Head of caudate nucleus (tissue), 42 donors: ENCODE data around the gene PLAC9.
"Not testable (repeated sequence)": the region's sequence is repeated elsewhere in the genome, so short reads cannot be mapped to it uniquely, and the experiment has no call there.

Source experiments
- DNase-seq, 42 donors: peaks; one replicate each; pipeline versions ENCODE4 v3.0.0 to v3.0.0-alpha.2; 2020 to 2021; ENCODE audit warnings: mixed read lengths in 7 of 42
- intact Hi-C: fragments of 100-400 bp; cut with DNase I; formaldehyde crosslinking; loops from one replicate; pipeline ENCODE4 v1.15.0; 2022

PLAC9 gene

DNA sequence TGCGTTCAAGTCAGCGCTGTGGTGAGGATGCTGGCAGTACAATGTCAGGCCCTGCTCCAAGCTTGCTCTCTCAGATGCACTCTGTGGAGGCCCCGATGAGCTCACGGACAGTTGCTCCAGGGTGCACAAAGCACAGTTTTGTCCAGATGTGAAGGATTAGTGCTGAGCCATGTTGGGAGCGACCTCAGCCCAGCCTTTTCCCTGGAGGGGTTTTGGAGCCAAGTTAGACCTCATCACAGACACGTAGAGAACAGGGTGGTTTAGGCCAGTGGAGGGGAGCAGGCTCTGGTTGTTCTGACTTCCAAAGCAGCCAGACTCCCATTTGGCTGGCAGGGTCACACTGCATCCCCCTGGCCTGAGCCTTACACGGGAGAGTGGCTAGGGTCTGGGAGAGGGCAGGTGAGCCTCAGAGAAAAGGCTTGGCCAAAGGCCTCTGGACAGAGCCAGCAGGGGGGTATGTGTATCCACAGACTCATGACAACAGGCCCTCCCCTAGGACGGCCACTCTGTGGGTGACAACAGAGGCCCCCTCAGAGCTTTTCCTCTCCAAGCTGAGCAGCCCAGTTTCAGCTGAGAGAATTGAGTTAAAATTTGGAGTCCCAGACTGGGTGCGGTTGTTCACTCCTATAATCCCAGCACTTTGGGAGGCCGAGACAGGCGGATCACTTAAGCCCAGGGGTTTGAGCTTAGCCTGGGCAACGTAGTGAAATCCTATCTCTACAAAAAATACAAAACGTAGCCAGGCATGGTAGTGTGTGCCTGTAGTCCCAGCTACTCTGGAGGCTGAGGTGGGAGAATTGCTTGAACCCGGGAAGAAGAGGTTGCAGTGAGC, 4.7 kb downstream of the PLAC9 start:
- intact Hi-C loops: no loop called here
- DNase-seq: peak in 3 of 42 donors; percentile 34 to 46 (median 43)

DNA sequence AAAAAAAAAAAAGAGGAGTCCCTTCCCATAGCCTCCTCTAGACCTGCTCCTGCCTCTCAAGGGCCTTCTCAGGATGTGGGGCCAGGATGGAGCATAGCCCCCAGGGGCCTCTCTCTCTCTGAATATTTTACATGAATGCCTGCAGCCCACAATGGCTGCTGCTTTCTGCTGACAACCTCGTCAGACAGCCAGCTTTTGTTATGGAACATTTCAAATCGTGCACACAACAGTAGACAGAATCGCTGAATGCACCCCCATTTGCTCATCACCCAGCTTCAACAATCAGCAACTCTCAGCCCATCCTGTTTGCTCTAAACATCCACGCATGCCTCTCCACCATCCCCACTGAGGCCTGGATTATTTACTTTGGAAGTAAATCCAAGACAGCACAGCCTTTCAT, 5.4 kb downstream of the PLAC9 start:
- DNase-seq: peak in 1 of 42 donors; percentile 15
- intact Hi-C loops: no loop called here

DNA sequence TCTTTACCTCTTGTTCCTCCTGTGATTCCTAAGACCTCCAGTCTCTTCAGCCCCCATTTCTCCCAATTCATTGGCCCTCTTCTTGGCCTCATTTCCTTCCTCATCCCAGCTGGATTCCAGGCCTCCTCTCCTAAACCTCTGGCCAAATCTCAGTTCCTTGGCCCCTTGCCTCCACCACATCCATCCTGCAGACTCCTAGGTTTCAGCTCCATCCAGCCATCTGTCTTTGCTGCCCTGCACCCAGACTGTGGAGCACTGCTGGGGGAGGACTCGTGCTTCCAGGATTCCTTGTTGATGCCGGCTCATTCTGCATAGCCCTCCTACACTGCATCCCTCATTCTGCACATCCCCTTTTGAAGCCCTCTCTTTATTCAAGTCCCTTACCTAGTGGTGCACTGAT, 6.7 kb downstream of the PLAC9 start:
- intact Hi-C loops: no loop called here
- no peak for DNase-seq

DNA sequence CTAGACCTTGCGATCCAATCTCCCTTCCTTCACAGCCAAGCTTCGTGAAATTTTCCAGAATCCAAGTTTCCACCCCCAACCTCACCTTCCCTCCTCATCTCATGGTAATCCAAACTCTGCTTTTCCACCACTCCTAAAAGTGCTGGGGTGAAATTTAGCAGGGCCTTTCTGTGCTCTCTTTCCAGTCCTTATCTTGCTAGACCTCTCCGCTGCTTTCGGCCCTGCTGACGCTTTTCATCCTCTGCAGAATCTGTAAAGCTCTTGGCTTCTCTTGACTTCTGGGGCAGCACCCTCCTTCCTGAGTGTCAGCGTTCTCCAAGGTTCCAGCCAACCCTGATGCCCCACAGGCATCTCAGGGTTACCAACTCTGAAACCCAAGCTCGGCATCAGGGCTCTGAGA, 7.7 kb downstream of the PLAC9 start:
- intact Hi-C loops: no loop called here
- no peak for DNase-seq

DNA sequence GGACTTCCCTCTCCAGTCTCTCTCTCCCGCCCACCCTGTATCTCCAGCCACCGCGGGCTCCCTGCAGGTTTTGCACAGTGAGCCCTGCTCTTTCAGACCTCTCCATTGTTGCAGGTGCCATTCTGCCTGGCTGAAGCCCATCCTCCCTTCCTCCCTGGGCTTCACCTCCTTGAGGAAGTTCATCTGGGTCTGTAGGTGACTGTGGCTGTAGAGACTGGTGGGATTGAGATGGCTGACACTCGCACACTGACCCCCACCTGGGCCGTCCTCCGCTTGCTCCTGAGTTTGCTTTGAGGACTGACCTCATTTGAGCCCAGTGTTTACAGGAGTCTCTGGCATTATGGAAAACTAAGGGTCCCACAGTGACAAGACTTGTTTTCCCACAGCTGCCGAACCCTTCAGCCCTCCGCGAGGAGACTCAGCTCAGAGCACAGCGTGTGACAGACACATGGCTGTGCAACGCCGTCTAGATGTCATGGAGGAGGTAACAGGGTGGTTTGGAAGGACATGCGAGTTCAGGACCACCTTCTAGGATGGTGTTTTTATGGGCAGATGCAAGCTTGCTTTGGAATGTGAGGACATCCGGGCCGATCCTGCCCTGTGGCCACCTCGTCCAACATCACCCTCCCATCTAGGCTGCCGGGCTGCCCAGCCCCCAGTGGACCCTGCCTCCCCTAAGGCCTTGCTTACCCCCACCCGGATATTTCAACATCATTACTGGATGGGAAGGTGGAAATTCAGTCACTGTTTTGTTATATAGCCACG, 9.3 kb downstream of the PLAC9 start:
- intact Hi-C loops: no loop called here
- DNase-seq: no peak

DNA sequence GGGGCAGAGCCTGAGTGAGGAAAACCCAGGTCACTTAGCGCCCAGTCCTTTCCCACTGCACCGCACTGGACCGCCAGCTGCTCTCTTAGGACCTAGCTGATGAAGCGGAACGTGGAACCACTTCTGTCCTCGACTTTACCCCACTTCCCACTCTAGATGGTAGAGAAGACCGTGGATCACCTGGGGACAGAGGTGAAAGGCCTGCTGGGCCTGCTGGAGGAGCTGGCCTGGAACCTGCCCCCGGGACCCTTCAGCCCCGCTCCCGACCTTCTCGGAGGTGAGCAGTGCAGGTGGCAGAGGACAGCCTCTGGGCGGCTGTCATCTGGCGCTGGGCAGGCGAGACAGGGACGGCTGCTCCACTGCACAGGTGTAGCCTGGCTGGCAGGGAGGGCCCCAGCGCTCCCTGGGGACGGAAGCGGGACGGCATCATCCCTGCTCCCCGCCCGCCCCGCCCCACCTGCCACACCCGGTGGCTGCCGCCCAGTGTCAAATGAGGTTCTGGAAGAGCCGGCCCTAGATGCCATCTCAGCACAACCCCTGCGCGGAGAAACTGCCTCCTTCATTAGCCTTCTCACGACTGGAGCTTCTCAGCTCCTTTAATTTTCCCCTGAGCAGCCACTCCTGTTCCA, 11.7 kb downstream of the PLAC9 start:
- intact Hi-C loops: no loop called here

DNA sequence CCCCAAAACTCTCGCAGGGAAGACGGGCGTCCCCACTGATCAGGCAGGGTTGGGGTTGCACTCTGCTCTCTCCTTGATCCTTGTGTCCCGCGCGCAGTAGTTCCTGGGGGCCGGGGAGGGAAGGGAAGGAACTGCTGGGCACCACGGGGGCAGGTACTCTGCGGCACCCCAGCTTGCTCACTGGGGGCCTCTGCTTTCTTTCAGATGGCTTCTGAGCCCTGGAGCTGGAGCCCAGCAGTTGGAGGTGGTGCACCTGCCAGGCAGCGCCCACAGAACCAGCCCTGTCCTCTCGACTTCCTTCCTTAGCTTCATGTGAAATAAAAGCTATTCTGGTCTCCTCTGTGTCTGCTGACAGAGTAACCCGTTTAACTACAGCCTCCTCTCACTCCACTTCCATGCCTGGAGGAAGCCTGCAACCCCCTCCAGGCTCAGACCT, 12.2 kb downstream of the PLAC9 start:
- intact Hi-C loops: no loop called here
- DNase-seq: peak in 4 of 42 donors; percentile 10 to 60 (median 38)

More for the DNA sequence above, 11.7 kb downstream of the PLAC9 start:
- peak in 15 of 42 donors; percentile 17 to 51 (median 35) for DNase-seq

DNA sequence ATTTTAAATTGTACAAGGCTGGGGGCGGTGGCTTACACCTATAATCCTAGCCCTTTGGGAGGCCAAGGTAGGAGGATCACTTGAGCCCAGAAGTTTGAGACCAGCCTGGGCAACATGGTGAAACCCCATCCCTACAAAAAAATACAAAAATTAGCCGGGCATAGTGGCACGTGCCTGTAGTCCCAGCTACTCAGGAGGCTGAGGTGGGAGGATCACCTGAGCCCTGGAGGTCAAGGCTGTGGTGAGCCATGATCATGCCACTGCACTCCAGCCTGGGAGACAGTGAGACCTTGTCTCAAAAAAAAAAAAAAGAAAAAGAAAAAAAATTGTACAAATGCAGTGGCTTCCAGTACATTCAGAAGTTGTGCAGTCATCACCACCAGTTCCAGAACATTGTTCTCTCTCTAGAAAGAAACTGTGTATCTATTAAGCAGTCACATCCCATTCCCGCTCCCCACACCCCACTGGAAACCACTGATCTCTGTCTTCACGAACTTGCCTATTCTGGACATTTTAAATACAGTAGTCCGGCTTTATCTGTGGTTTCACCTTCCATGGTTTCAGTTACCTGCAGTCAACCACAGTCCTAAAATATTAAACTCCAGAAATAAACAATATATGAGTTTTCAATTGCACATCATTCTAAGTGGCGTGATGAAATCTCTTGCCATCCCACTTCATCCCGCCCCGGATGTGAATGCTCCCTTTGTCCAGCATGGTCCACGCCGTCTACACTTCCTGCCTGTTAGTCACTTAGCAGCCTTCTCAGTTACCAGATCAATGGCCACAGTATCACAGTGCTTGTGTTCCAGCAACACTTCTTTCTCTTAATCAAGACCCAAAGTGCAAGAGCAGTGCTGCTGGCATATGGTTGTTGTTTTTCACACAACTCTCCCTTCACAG, 13.1 kb downstream of the PLAC9 start:
- intact Hi-C loops: not testable (repeated sequence)
- peak in 4 of 42 donors; percentile 17 to 46 (median 39) for DNase-seq

DNA sequence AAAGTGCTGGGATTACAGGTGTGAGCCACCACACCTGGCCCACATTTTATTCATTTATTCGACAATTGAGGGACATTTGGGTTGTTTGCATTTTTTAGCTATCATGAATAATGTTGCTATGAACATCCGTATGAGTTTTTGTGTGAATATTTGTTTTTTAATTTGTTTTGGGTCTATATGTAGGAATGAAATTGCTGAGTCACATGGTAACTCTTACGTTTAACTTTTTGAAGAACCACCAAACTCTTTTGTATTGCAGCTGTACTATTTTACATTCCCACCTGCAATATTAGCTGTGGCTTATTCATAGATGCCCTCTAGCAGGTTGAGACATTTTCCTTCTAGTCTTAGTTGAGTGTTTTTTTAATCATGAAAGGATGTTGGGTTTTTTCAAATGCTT, 14.4 kb downstream of the PLAC9 start:
- no peak for DNase-seq
- intact Hi-C loops: no loop called here

DNA sequence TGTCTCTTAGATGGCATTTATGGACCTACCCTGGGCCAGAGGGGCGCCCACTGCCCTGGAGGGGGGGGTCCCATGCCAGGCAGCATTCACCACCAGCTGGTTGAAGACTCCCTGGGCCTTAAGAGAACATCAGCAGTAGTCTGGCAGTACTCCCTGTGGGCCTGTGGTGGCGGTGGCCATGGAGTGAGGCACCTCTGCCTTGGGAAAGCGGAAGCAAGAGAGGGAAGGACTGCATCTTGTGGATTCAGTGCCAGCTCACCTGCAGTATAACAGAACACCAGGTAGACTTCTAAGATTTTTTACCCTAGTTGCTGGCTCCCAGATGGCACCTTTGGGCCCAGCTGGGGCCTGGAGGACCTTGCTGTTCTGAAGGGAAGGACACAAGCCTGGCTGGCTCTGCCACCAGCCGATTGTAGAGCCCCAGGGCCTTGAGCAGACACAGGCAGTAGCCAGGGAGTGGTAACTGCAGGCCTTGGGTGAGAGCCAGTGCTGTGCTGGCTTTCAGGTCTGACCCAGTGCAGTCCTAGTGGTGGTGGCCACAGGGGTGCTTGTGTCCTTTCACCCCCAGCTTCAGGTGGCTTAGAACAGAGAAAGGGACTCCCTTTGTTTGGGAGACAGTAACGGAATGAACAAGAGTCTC, 15.8 kb downstream of the PLAC9 start:
- DNase-seq: peak in 2 of 42 donors; percentile 5 to 13

DNA sequence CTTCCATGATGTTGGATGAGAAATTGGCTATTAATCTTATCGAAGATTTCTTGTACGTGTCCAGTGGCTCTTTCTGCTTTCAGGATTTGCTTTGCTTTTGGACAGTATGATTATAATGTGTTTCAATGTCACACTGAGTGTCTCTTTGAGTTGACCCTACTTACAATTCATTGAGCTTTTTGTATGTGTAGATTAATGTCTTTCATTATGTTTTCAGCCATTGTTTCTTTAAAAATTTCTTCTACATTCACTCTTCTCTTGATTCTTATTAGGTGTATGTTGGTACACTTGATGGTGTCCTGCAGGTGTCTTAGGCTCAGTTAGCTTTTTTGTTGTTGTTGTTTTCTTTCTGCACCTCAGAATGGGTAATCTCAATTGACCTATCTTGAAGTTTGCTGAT, 16.6 kb downstream of the PLAC9 start:
- intact Hi-C loops: no loop called here
- DNase-seq: no peak

More for the DNA sequence above, 15.8 kb downstream of the PLAC9 start:
- intact Hi-C loops: no loop called here

DNA sequence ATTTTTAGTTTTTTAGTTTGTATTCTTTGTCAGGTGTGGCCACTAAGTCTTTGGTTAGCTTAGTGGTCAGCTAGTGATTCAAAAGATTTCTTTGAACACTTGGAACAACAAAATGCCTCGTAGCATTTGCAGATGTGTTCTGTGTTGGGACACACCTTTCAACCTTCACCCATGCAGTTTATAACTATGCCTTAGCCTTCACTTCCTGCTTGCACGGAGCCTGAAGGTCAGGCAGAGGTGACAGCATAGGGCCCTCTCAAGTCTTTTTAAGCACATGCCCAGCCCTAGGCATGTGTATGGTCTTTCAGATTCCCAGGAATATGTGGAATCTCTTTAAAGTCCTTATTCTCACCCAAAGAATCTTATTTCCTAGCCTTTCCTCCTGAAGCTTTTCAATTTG, 17.6 kb downstream of the PLAC9 start:
- DNase-seq: no peak
- intact Hi-C loops: loop anchor here (10.0 kb wide), 1 partner anchor 55 kb away; the partner anchor contains the start of gene ANXA11

DNA sequence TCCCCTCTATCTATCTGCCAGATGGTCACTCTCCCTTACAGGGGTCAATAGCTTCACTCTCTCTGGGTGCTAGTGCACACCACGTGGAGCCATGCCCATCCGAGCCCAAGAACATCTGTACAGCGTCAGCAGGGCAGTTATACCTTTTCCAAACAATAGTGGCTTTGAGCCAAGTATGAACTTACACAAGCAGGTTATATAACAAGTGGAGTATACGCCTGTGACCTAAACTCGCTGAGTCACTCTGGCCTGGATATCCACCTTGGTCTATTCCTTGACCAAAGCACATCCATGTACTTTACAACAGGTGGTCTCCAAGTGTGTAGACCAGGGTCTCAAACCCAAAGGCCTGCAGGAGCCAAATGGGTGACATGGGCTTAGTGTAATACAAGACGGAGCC, 20.3 kb downstream of the PLAC9 start:
- no peak for DNase-seq
- intact Hi-C loops: loop anchor here (10.0 kb wide), 1 partner anchor 52 kb away; the partner anchor contains the start of gene ANXA11

DNA sequence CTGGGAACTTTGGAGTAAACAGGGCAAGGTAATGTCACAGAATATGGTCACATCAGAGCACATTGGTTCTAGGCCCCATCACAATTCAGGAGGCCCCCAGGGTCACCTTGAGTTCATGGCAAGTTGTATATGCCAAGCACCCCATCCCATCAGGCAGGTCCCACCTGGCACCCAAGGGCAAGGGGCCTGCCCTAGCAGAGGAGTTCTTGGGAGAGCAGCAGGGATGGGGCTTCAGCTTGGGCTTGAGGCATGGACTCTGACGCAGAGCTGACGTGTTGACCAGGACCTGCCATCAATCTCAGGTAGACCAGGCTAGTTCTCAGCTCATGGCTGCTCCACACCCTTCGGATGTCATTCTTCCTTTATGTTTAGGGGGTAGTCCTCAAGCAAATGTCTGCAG, 20.9 kb downstream of the PLAC9 start:
- intact Hi-C loops: loop anchor here (10.0 kb wide), 1 partner anchor 51 kb away; the partner anchor contains the start of gene ANXA11
- no peak for DNase-seq

DNA sequence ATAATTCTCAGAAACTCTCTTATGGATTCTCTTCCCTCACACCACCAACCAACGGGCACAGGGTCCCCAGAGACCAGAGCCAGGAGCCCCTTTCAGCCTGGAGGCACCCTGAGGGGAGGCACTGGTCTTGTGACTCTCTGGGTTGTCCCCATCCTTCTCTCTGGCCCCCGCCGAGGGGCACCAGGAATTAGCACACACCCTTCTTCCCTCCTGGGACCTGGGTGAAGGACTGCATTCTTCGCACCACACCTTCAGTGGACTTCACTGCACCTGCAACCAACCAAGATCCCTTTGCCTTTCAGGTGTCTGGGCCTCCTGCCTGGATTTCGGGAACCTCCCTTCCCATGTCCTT, 22.1 kb downstream of the PLAC9 start:
- intact Hi-C loops: loop anchor here (10.0 kb wide), 1 partner anchor 50 kb away; the partner anchor contains the start of gene ANXA11
- DNase-seq: no peak

DNA sequence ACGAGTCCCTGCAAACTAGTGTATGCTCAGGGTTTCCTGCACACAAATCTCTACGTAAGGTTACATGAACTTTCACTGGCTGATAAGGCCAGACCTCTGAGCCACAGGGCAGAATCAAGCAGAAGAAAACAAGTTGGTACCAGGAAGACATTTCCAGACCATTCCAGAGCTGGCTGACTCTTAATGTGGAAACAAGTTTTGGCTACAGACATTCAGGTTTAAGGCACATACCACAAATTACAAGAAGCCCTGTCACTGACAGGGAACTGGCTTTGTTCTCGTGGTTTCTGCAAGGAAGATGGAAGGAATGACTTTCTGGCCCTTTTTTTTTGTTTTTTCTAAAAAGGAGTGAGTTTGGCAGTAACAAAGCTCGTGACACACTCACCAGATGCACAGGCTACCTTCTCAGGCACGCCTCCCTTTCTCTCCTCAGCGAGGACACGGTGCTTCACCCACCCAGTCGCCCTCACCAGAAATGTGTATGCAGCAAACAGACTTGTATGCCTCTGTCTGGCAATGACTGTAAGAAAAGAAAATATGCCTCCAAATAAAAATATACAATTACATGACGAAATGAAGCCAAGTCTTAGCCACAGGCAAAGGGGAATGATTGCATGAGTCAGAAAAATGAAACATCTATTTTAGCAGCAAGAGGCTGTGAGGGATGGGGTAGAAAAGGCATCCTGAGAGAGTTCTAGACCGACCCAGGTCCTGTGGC, 22.6 kb downstream of the PLAC9 start:
- DNase-seq: no peak
- intact Hi-C loops: loop anchor here (10.0 kb wide), 1 partner anchor 50 kb away; the partner anchor contains the start of gene ANXA11

DNA sequence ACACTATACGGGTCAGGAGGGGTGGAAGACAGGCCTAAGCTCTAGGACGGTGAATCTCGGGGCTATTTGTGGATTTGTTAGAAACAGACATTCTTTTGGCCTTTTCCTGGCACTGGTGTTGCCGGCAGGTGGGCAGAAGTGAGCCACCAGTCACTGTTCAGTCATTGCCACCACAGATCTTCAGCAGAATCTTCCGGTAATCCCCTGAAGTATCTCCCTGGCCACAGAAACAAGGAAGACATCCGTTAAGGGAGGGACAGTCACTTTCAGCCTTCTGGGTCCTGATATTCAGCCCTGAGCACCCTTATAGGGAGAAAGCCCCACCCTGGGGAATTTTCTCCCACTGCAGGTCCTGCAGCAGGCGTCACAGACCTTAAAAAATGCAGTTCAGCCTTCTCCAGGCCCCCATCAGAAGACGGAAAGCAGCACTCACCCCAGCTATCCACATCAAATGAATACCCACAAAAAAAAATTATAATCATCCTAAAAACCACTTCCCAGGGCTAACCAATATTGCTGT, 23.2 kb downstream of the PLAC9 start:
- no peak for DNase-seq
- intact Hi-C loops: loop anchor here (10.0 kb wide), 1 partner anchor 49 kb away; the partner anchor contains the start of gene ANXA11
